Epithelial cell of alveolus of lung (primary cell): Measurements from ENCODE around the gene MDH1B. TPM values are rescaled to one million over a fixed set of nuclear protein-coding genes. Genes with fewer than 3 reads are reported as not detected.

Source experiments
- total RNA-seq: library from RNA; depleted of rRNA; stranded (reverse); fragments of >200 nt; gene quantifications from 2 replicates; pipeline ENCODE4 v1.2.1, GENCODE V29; 2015

Gene MDH1B
- 0.26 and 1.3 TPM in 2 replicates for total RNA-seq

GRCh38 chr2:206765242-206766056 is at the start of gene MDH1B, which contains the start of gene FASTKD2:
Gene MDH1B, minus strand, starts transcription at chr2:206765328. Its CDS starts 57 bp downstream, at chr2:206765271.
Gene FASTKD2, plus strand, starts transcription at chr2:206765606. Its CDS starts 1,088 bp downstream, at chr2:206766694.

DNA sequence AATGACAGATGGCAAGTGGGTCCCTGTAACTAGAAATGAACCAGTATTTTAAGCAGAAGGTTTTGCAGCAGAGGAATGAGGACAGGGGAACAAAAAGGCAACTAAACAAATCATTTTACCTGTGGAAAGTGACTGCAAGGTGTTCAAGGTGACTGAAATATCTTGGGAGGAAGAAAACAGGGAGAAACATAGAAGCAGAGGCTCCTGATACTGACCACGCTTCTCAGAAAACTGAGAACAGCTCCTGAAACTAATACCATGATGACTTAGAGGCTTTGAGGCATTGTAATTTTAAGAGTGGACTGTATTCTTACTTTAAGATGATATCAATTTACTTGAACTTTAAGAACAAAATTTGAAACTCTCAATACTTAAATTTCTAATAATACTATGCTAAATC is 46.8 kb downstream of the MDH1B start, which contains the start of gene DYTN:
Gene DYTN (minus strand): TSS at position 101 of the 400 bp plus-strand sequence. CDS start 117 bp downstream, outside the sequence.

Other genes with a start within 250 kb of the MDH1B start
- not detected in 2 replicates for gene FAM237A, start 122.8 kb downstream of the MDH1B start, total RNA-seq
- gene DYTN, start 46.9 kb downstream of the MDH1B start, total RNA-seq: not detected in 2 replicates
- gene FASTKD2, start 278 bp upstream of the MDH1B start, total RNA-seq: 22.7 and 31.7 TPM in 2 replicates
- not detected in 2 replicates for gene CPO, start 174.2 kb upstream of the MDH1B start, total RNA-seq